AG04450 (cell line): Measurements from ENCODE around the gene NKTR. TPM values are rescaled to one million over a fixed set of nuclear protein-coding genes. Genes with fewer than 3 reads are reported as not detected.

ENCODE experiments used
- CTCF ChIA-PET: fragments of 300-600, 350-600 bp; formaldehyde crosslinking; extraction: SDS; loops from one replicate; lab custom pipeline; 2022; ENCODE audit warnings: antibody characterized with exemption, inconsistent platforms; lab: Charles Lee
- POLR2A ChIA-PET: fragments of 350-600 bp; formaldehyde crosslinking; extraction: SDS; loops from one replicate; lab custom pipeline; 2021; ENCODE audit warnings: antibody characterized with exemption, inconsistent platforms; lab: Yijun Ruan, JAX
- DNase-seq: peaks from one replicate; pipeline ENCODE4 v3.0.0-alpha.2; 2011; ENCODE audit warnings: low read depth, low spot score
- H3K27ac ChIP-seq: one replicate; pipeline ENCODE4 v1.5.1; 2012; ENCODE audit warnings: low read depth, low read length, control low read depth
- H3K27me3 ChIP-seq: one replicate; pipeline ENCODE4 v1.6.0; 2012; ENCODE audit warnings: low read length; ENCODE audit not compliant: control insufficient read depth, insufficient read depth
- H3K4me3 ChIP-seq: 2 replicates; pipeline ENCODE4 v1.5.1; 2011; ENCODE audit warnings: mild to moderate bottlenecking, low read depth, low read length, control low read depth
- H3K9me3 ChIP-seq: 2 replicates; pipeline ENCODE4 v1.5.1; 2012; ENCODE audit warnings: low read length; ENCODE audit not compliant: control insufficient read depth, insufficient read depth
- CTCF ChIP-seq: IDR thresholded peaks from 2 replicates; pipeline ENCODE4 v1.5.1; 2011; ENCODE audit warnings: low read depth, low read length, control low read depth, inconsistent platforms
- polyA plus RNA-seq: library from polyadenylated mRNA; depleted of rRNA; stranded (reverse); fragments of >200 nt; gene quantifications from 2 replicates; pipeline ENCODE4 v1.2.3, GENCODE V29; 2011

NKTR gene
- polyA plus RNA-seq, 1 experiment = 56.2 TPM

GRCh38 chr3:42653560-42654330 lies 53.3 kb downstream of the NKTR start, which contains the start of gene ZBTB47:
TSS of gene ZBTB47 (plus strand) at chr3:42653697. CDS start at chr3:42658356, 4,659 bp downstream.
- POLR2A ChIA-PET = interaction anchor here (1.0 to 1.2 kb wide), 2 partner anchors 12 to 16 kb away, joined by 3 to 4 read pairs; no protein-coding TSS in a partner anchor

GRCh38 chr3:42654331-42655201 lies 54.1 kb downstream of the NKTR start:
- ChIA-PET CTCF (interaction anchor here (1.4 kb wide), 1 partner anchor 92 kb away, joined by 4 read pairs; no protein-coding TSS in a partner anchor), POLR2A (interaction anchor here (0.6 to 1.2 kb wide), 4 partner anchors 11 to 29 kb away, joined by 3 to 6 read pairs (median 4); no protein-coding TSS in a partner anchor)
- peak overlapping the region; percentile 64 for H3K4me3 ChIP-seq
- no peaks in the 10 kb centered on the region for H3K27me3 ChIP-seq
- no peak for DNase-seq
- peak overlapping the region; percentile 21 for H3K27ac ChIP-seq
- TF ChIP-seq CTCF = no peak
- no peaks in the 10 kb centered on the region; the same call in 1 of the 2 replicates for H3K9me3 ChIP-seq

More at GRCh38 chr3:42653560-42654330, 53.3 kb downstream of the NKTR start, which contains the start of gene ZBTB47:
- peak within 1 kb of the TSS; percentile 64 for H3K4me3 ChIP-seq
- CTCF ChIA-PET = interaction anchor here (1.4 kb wide), 1 partner anchor 92 kb away, joined by 4 read pairs; no protein-coding TSS in a partner anchor
- no peak for TF ChIP-seq CTCF
- peak within 1 kb of the TSS; percentile 82 for H3K27ac ChIP-seq
- H3K27me3 ChIP-seq = no peaks in the 10 kb centered on the region
- DNase-seq = no peak
- H3K9me3 ChIP-seq = no peaks in the 10 kb centered on the region; the same call in 1 of the 2 replicates

GRCh38 chr3:42655331-42655888 lies 54.9 kb downstream of the NKTR start:
- Histone ChIP-seq H3K27me3 (no peaks in the 10 kb centered on the region), H3K9me3 (no peaks in the 10 kb centered on the region; the same call in 1 of the 2 replicates), H3K27ac (peak overlapping the region; percentile 21), H3K4me3 (peak overlapping the region; percentile 64)
- ChIA-PET POLR2A (interaction anchor here (1.0 kb wide), 1 partner anchor 28 kb away, joined by 3 read pairs; no protein-coding TSS in a partner anchor), CTCF (interaction anchor here (1.4 kb wide), 1 partner anchor 91 kb away, joined by 4 read pairs; no protein-coding TSS in a partner anchor)
- no peak for TF ChIP-seq CTCF
- no peak for DNase-seq

- H3K9me3 ChIP-seq = no peaks in the 10 kb centered on the region; the same call in 1 of the 2 replicates
- DNase-seq = no peak
- no peak for TF ChIP-seq CTCF
- no peaks in the 10 kb centered on the region for H3K27me3 ChIP-seq
- ChIA-PET POLR2A (no interaction called here), CTCF (no interaction called here)
- peak overlapping the region; percentile 64; the same call in 1 of the 2 replicates for H3K4me3 ChIP-seq
- peak overlapping the region; percentile 11 for H3K27ac ChIP-seq
Observed at GRCh38 chr3:42655980-42656679, 55.6 kb downstream of the NKTR start.
